ENCODE measurements around the gene ACO2.
"Not testable (repeated sequence)": the region's sequence is repeated elsewhere in the genome, so short reads cannot be mapped to it uniquely, and the experiment has no call there.

ACO2 gene

GRCh38 chr22:41468381-41469217 is at the start of gene ACO2, which contains the start of gene PHF5A:
ACO2 (plus strand) TSS chr22:41469117; CDS start chr22:41469147, 30 bp downstream.
PHF5A (minus strand) TSS chr22:41468692; CDS start chr22:41468653, 39 bp downstream.
- peak; percentile 94 for DNase-seq (ENCODE audit: low read depth)
- H3K4me3 ChIP-seq (ENCODE audit: low read depth, low read length): peak within 1 kb of the TSS; percentile 85

DNA sequence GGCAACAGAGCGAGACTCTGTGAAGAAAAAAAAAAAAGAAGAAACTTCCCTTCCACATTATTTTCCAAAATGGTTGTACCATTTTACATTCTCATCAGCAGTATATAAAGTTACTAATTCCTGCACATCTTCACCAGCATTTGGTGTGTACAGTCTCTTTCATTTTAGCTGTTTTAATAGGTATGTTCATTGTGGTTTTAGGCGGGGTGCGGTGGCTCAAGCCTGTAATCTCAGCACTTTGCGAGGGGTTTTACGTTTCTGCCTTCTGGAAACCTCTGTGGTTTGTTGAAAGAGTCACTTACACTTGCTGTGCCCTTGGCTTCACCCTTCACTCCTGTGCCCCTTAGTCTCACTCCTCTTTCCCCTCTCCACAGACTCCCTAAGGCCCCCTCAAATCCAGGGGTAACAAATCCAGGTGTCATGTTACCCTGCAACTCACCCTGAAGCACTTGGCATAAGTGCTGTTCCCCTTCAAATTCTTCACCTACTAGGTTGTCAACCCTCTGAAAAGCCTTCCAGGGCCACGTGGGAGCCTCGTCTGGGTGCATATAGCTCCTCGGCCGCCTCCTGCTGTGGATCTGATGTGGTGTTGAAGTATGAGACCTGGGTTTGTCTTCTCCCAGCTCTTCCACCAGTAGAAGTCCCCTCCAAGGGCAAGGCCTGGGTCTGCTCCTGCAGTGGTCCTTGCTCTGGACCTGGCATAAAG is 43.1 kb upstream of the ACO2 start:
- DNase-seq (ENCODE audit: low read depth): no peak
- H3K4me3 ChIP-seq (ENCODE audit: low read depth, low read length): no peak overlapping the region

DNA sequence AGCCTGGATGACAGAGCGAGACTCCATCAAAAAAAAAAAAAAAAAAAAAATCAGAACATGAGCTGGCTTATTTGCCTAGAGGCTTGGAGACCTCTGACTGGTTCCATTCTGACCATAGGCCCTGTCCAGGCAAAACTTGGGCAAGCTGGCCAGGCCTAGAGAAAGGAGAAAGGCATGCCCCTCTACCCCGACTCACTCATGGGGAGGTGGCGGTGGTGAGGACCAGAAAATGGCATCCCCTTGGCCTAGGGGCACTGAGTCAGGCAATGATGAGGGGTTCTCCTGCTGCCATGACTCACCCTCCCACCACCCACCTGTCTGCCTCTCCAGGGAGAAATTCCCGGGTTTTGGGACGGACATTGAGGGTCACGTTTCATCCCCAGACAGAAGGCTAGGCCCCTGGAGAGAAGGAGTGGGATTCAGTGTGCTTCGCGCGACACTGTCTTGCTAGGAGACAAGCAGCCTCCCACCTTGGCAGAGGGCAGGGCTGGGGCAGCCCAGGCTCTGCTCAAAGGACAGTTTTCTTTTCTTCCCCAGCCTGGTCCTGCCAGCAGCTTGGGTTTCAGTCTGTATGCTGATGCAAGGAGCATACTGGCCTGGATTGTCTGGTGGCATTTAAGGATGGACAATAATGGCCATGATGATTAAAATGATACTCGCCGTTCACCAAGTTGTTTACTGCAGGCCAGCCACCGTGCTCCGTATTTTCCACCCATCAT is 39.5 kb upstream of the ACO2 start:
- H3K4me3 ChIP-seq (ENCODE audit: low read depth, low read length): no peak overlapping the region
- no peak for DNase-seq (ENCODE audit: low read depth)

- DNase-seq (ENCODE audit: low read depth): no peak
- no peak overlapping the region for H3K4me3 ChIP-seq (ENCODE audit: low read depth, low read length)
Measured at GRCh38 chr22:41429951-41430332, 39.0 kb upstream of the ACO2 start.

DNA sequence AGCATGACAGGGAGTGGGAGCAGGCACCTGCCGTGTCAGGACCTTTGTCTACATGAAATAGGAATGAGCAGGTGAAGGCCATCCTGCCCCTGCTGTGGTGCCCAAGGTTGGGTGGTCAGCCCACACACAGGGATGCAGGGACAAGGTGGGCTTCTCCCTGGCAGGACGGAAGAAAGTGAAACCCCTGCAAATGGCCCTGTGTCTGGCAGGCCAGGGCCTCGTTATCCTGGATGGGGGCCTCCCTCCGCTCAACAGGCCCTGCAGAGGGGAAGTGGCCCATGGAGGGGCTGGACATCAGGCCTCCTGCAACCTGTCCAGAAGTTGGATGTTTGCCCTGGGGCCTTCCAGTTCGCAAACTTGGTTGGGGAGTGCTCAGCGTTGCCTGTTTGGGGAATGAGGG is 37.3 kb upstream of the ACO2 start:
- no peak for DNase-seq (ENCODE audit: low read depth)
- H3K4me3 ChIP-seq (ENCODE audit: low read depth, low read length): no peak overlapping the region

DNA sequence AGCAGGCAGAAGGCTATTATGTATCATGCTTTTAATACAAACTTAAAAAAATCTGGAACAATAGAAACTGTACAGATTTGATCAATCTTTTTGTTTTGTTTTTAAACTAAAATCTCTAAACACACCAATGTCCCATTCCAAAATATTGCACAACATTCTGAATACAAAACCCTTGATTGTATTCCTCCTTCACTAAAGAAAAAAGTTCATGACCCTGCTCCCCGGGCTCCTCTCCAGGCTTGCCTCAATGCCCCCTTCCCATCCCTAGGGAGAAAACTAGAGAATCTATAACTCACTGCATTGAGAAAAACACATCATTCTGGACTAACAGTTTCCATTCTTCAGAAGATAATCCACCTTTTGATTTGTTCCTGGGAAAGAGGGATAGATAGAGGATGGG is 35.4 kb upstream of the ACO2 start:
- H3K4me3 ChIP-seq (ENCODE audit: low read depth, low read length); DNase-seq (ENCODE audit: low read depth): not testable (repeated sequence)

GRCh38 chr22:41434361-41435003 is 34.4 kb upstream of the ACO2 start:
- not testable (repeated sequence) for DNase-seq (ENCODE audit: low read depth); H3K4me3 ChIP-seq (ENCODE audit: low read depth, low read length)

- no peak overlapping the region for H3K4me3 ChIP-seq (ENCODE audit: low read depth, low read length)
- DNase-seq (ENCODE audit: low read depth): no peak
Measured at GRCh38 chr22:41435560-41435959, 33.4 kb upstream of the ACO2 start.

GRCh38 chr22:41436322-41437113 is 32.4 kb upstream of the ACO2 start:
- H3K4me3 ChIP-seq (ENCODE audit: low read depth, low read length): no peak overlapping the region

DNA sequence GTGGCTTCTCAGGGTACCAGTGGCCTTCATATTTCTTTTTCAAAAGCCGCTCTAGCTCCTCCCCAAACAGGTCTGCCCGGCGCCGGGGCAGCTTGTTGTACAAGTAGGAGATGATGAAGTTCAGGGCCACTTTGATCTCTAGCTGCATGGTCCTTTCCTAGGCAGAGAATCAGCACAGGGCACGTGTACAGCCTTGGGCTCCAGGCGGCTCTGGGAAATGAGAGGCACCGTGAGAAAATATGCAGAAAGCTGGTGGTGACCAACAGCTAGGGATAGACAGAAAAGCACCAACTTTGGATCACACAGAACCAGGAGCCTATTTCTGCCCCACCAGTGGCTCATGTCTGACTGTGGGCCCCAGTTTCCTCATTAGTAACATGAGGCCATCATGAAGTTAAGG is 31.7 kb upstream of the ACO2 start:
- no peak overlapping the region for H3K4me3 ChIP-seq (ENCODE audit: low read depth, low read length)
- DNase-seq (ENCODE audit: low read depth): no peak

More at GRCh38 chr22:41436322-41437113, 32.4 kb upstream of the ACO2 start:
- no peak for DNase-seq (ENCODE audit: low read depth)

- not testable (repeated sequence) for H3K4me3 ChIP-seq (ENCODE audit: low read depth, low read length); DNase-seq (ENCODE audit: low read depth)
Measured at GRCh38 chr22:41440511-41440910, 28.4 kb upstream of the ACO2 start.

GRCh38 chr22:41442240-41442792 is 26.6 kb upstream of the ACO2 start:
- H3K4me3 ChIP-seq (ENCODE audit: low read depth, low read length): no peak overlapping the region
- no peak for DNase-seq (ENCODE audit: low read depth)

DNA sequence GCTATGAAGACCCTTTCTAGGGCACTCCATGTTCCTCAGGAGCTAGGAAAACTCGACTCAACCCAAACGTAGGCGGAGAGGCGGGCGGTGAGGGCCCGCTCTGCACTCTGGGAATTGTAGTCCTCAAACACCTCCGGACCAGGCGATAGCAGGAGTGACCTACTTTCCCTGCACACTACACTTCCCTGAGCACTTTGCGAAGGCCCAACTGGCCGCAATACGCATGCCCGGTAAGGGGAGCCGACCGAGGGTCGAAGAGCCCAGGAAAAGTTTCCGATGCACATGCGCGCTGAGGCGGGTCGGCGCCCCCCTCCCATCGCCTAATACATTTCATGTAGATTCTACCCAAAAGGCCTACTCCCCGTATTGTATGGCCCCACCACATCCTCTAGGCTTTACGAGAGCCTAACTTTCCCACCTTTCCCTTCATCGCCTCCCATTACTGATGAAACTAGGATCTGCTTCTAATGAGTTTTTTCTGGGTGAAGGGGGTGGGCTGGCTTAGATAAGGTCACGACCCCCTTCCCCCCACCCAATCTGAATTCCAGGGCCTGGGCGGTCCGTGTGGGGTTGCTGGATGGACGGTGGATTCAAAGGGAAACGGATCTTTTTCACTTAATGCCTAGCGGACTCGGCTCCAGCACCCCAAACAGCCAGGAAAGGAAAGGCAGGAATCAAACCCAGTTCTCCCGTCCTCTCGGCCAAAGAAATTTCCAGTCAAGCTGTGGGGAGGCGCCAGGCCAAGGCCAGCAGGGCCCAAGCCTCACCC is 24.4 kb upstream of the ACO2 start:
- peak overlapping the region; percentile 84 for H3K4me3 ChIP-seq (ENCODE audit: low read depth, low read length)
- peak; percentile 94 for DNase-seq (ENCODE audit: low read depth)

- no peak for DNase-seq (ENCODE audit: low read depth)
- H3K4me3 ChIP-seq (ENCODE audit: low read depth, low read length): peak overlapping the region; percentile 84
Measured at GRCh38 chr22:41445129-41446056, 23.5 kb upstream of the ACO2 start.

DNA sequence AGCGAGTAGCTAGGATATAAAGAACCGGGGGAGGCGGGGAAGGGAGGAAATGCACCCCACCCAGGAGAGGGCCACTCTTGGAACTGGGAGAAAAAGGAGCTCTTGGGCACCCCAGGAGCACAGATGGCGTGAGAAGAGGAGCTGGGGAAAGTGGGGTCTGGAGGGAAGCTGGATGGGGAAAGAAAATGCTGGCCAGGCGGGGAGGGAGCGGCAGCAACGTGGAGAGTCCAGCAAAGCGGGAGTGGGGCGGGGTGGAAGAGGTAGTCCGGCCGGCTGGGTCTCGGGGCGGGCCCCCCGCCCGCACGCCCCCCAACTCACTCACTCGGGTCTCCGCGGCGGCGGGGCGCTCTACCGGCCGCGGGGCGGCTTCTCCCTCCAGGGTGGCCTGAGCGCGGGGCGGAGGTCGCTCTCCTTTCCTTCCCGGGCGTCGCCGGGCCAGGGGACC is 22.8 kb upstream of the ACO2 start:
- no peak for DNase-seq (ENCODE audit: low read depth)
- peak overlapping the region; percentile 84 for H3K4me3 ChIP-seq (ENCODE audit: low read depth, low read length)

DNA sequence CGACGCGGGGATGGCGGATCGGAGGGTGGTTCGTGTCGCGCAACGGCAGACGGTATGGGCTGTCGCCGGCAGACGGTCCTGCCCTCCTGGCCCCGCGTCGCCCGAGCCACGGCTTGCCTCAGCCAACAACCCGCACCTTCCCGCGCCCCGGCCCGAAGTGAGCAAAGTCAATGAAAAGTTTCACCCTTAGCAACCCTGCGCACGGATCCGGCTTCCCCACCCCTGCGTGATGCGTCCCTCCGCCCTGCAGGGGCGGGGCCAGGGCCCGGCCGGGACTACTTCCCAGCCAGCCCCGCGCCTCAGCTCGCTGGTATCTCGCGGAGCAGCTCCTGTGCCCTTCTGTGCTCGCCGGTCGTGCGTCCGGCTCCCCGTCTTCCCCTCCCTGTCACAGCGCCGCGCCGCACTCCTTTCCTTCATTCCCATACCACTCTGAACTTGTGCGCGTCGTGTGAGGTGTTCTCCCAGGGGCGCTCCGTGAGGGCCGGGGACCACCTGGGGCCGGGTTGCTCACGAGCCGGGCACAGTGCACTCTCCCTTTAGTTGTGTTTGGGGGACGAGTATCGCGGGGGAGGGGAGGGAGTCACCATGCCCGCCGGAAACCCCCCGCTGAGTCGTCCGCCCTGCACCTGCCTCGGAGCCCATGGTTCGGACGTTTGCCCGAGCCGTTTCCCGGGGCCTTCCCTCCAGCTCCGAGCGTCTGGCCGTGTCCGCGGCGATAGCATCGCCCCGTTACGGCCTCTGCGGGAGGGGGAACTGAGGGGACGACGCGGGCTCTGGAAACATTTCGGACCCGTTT is 22.1 kb upstream of the ACO2 start, which contains the start of gene TOB2:
Gene TOB2 (minus strand): TSS at position 163 of the 796 bp plus-strand sequence. CDS start 9,456 bp downstream, outside the sequence.
- peak within 1 kb of the TSS; percentile 84 for H3K4me3 ChIP-seq (ENCODE audit: low read depth, low read length)
- peak; percentile 90 for DNase-seq (ENCODE audit: low read depth)
